Right ventricle myocardium superior (tissue), 1 donor: ENCODE measurements around the gene CELA3A. TPM values are rescaled to one million over a fixed set of nuclear protein-coding genes. Genes with fewer than 3 reads are reported as not detected.
"Not testable (repeated sequence)": the region's sequence is repeated elsewhere in the genome, so short reads cannot be mapped to it uniquely, and the experiment has no call there.

Source experiments
- ATAC-seq: fragments of 200-7000 bp; cut with Tn5 transposase; one replicate; pipeline ENCODE4 v1.9.1; 2020; ENCODE audit warnings: mild to moderate bottlenecking; ENCODE audit not compliant: poor library complexity
- DNase-seq: peaks from one replicate; pipeline ENCODE4 v3.0.0-alpha.2; 2020
- intact Hi-C: fragments of 100-400 bp; cut with DNase I; formaldehyde crosslinking; loops from one replicate; pipeline ENCODE4 v1.11.2; 2022
- total RNA-seq: library from RNA; stranded (reverse); fragmentation: NEBNext Ultra II Directional; extraction: Animal tissue kit (Norgen Biotek cat#: 25700); gene quantifications from one replicate; pipeline ENCODE4 v1.2.1, GENCODE V29; 2021
- donor health status: DM: no; HTN: yes; CAD: no; lungs with severe emphysema.

CELA3A gene
- total RNA-seq, 1 donor from 2014 or later, result not detected

- intact Hi-C loops, DNase-seq: not testable (repeated sequence)
These were observed 23.2 kb upstream of the CELA3A start for GRCh38 chr1:21978209-21978608.

GRCh38 chr1:21980515-21981220 lies 20.8 kb upstream of the CELA3A start:
- DNase-seq, intact Hi-C loops: not testable (repeated sequence)
- peak; percentile 68 for ATAC-seq

More at GRCh38 chr1:21978209-21978608, 23.2 kb upstream of the CELA3A start:
- ATAC-seq, result not testable (repeated sequence)

- DNase-seq, ATAC-seq, intact Hi-C loops: not testable (repeated sequence)
These were observed 20.2 kb upstream of the CELA3A start for GRCh38 chr1:21981253-21981652.

- intact Hi-C loops, DNase-seq, ATAC-seq: not testable (repeated sequence)
These were observed 19.3 kb upstream of the CELA3A start for GRCh38 chr1:21982122-21982521.

GRCh38 chr1:21983539-21983938 lies 17.9 kb upstream of the CELA3A start:
- intact Hi-C loops, ATAC-seq, DNase-seq: not testable (repeated sequence)

GRCh38 chr1:21985893-21986292 lies 15.6 kb upstream of the CELA3A start:
- ATAC-seq, DNase-seq, intact Hi-C loops: not testable (repeated sequence)

GRCh38 chr1:21986386-21986785 lies 15.1 kb upstream of the CELA3A start:
- DNase-seq, ATAC-seq, intact Hi-C loops: not testable (repeated sequence)

- DNase-seq, intact Hi-C loops, ATAC-seq: not testable (repeated sequence)
These were observed 11.6 kb upstream of the CELA3A start for GRCh38 chr1:21989672-21990393.

GRCh38 chr1:21992186-21992585 lies 9.3 kb upstream of the CELA3A start:
- ATAC-seq, intact Hi-C loops, DNase-seq: not testable (repeated sequence)

GRCh38 chr1:21994716-21995115 lies 6.7 kb upstream of the CELA3A start:
- ATAC-seq, intact Hi-C loops, DNase-seq: not testable (repeated sequence)

- intact Hi-C loops, DNase-seq, ATAC-seq: not testable (repeated sequence)
These were observed 4.8 kb upstream of the CELA3A start for GRCh38 chr1:21996663-21996970.

- DNase-seq, ATAC-seq: not testable (repeated sequence)
These were observed 3.4 kb upstream of the CELA3A start for GRCh38 chr1:21997891-21998623.

GRCh38 chr1:21998624-21999294 lies 2.7 kb upstream of the CELA3A start:
- intact Hi-C loops, DNase-seq, ATAC-seq: not testable (repeated sequence)

More at GRCh38 chr1:21997891-21998623, 3.4 kb upstream of the CELA3A start:
- intact Hi-C loops, result not testable (repeated sequence)

- ATAC-seq, result peak; percentile 63
- intact Hi-C loops, DNase-seq: not testable (repeated sequence)
These were observed 1.8 kb upstream of the CELA3A start for GRCh38 chr1:21999645-22000044.

- DNase-seq, intact Hi-C loops, ATAC-seq: not testable (repeated sequence)
These were observed 1.0 kb downstream of the CELA3A start for GRCh38 chr1:22002461-22002860.

- intact Hi-C loops, DNase-seq, ATAC-seq: not testable (repeated sequence)
These were observed 1.4 kb downstream of the CELA3A start for GRCh38 chr1:22002875-22003274.

- intact Hi-C loops, DNase-seq, ATAC-seq: not testable (repeated sequence)
These were observed 2.5 kb downstream of the CELA3A start for GRCh38 chr1:22003959-22004358.
